Measurements from ENCODE around the gene CD300C.
"Not testable (repeated sequence)": the region's sequence is repeated elsewhere in the genome, so short reads cannot be mapped to it uniquely, and the experiment has no call there.

Gene CD300C

GRCh38 chr17:74513987-74514631 lies 31.8 kb downstream of the CD300C start:
- Mint-ChIP-seq H3K4me1 (peaks cover 10% of the 10 kb centered on the region), H3K9me3 (peaks cover 11% of the 10 kb centered on the region), H3K4me3 (peak overlapping the region; percentile 53), H3K27me3 (peaks cover 43% of the 10 kb centered on the region), H3K36me3 (ENCODE audit: insufficient read depth) (peaks cover 14% of the 10 kb centered on the region), H3K27ac (ENCODE audit: low read depth) (peak overlapping the region; percentile 93)
- ATAC-seq (replicated peaks; ENCODE audit: extremely low read depth, poor library complexity, severe bottlenecking): peak; percentile 57
- peak; percentile 22 to 65 for DNase-seq (ENCODE audit: low spot score in 2 of 2)

- Mint-ChIP-seq H3K9me3 (peaks cover 11% of the 10 kb centered on the region), H3K36me3 (ENCODE audit: insufficient read depth) (peaks cover 14% of the 10 kb centered on the region), H3K4me1 (peaks cover 10% of the 10 kb centered on the region), H3K27me3 (peaks cover 38% of the 10 kb centered on the region), H3K27ac (ENCODE audit: low read depth) (no peak overlapping the region), H3K4me3 (no peak overlapping the region)
- DNase-seq (ENCODE audit: low spot score in 2 of 2): peak in 1 of 2 donors; percentile 9
- no peak for ATAC-seq (replicated peaks; ENCODE audit: extremely low read depth, poor library complexity, severe bottlenecking)
Measured at GRCh38 chr17:74512624-74513091, 33.3 kb downstream of the CD300C start.

GRCh38 chr17:74512036-74512435 lies 33.9 kb downstream of the CD300C start:
- no peak for DNase-seq (ENCODE audit: low spot score in 2 of 2)
- no peak overlapping the region for H3K4me3 Mint-ChIP-seq
- H3K27ac Mint-ChIP-seq (ENCODE audit: low read depth): no peak overlapping the region

GRCh38 chr17:74508156-74508555 lies 37.8 kb downstream of the CD300C start:
- ATAC-seq (replicated peaks; ENCODE audit: extremely low read depth, poor library complexity, severe bottlenecking) (no peak), DNase-seq (ENCODE audit: low spot score in 2 of 2) (no peak)
- Mint-ChIP-seq H3K4me3 (no peak overlapping the region), H3K27me3 (peaks cover 29% of the 10 kb centered on the region), H3K9me3 (no peaks in the 10 kb centered on the region), H3K27ac (ENCODE audit: low read depth) (no peak overlapping the region), H3K36me3 (ENCODE audit: insufficient read depth) (peaks cover 2% of the 10 kb centered on the region), H3K4me1 (no peaks in the 10 kb centered on the region)

More at GRCh38 chr17:74512036-74512435, 33.9 kb downstream of the CD300C start:
- no peak for ATAC-seq (replicated peaks; ENCODE audit: extremely low read depth, poor library complexity, severe bottlenecking)
- Mint-ChIP-seq H3K27me3 (peaks cover 38% of the 10 kb centered on the region), H3K9me3 (peaks cover 11% of the 10 kb centered on the region), H3K36me3 (ENCODE audit: insufficient read depth) (peaks cover 14% of the 10 kb centered on the region), H3K4me1 (peaks cover 10% of the 10 kb centered on the region)

- H3K27me3 Mint-ChIP-seq; H3K4me3 Mint-ChIP-seq; H3K9me3 Mint-ChIP-seq; H3K36me3 Mint-ChIP-seq (ENCODE audit: insufficient read depth); H3K4me1 Mint-ChIP-seq; ATAC-seq (replicated peaks; ENCODE audit: extremely low read depth, poor library complexity, severe bottlenecking); DNase-seq (ENCODE audit: low spot score in 2 of 2); H3K27ac Mint-ChIP-seq (ENCODE audit: low read depth): not testable (repeated sequence)
Measured at GRCh38 chr17:74503949-74504348, 42.0 kb downstream of the CD300C start.

GRCh38 chr17:74502861-74503260 lies 43.1 kb downstream of the CD300C start:
- no peaks in the 10 kb centered on the region for H3K36me3 Mint-ChIP-seq (ENCODE audit: insufficient read depth)
- no peak overlapping the region for H3K4me3 Mint-ChIP-seq
- H3K4me1 Mint-ChIP-seq: no peaks in the 10 kb centered on the region
- H3K27ac Mint-ChIP-seq (ENCODE audit: low read depth): no peak overlapping the region
- H3K27me3 Mint-ChIP-seq: no peaks in the 10 kb centered on the region
- no peaks in the 10 kb centered on the region for H3K9me3 Mint-ChIP-seq
- ATAC-seq (replicated peaks; ENCODE audit: extremely low read depth, poor library complexity, severe bottlenecking) (no peak), DNase-seq (ENCODE audit: low spot score in 2 of 2) (no peak)

- no peaks in the 10 kb centered on the region for H3K9me3 Mint-ChIP-seq
- no peaks in the 10 kb centered on the region for H3K4me1 Mint-ChIP-seq
- ATAC-seq (replicated peaks; ENCODE audit: extremely low read depth, poor library complexity, severe bottlenecking): no peak
- DNase-seq (ENCODE audit: low spot score in 2 of 2): no peak
- no peaks in the 10 kb centered on the region for H3K27me3 Mint-ChIP-seq
- H3K36me3 Mint-ChIP-seq (ENCODE audit: insufficient read depth): no peaks in the 10 kb centered on the region
- H3K27ac Mint-ChIP-seq (ENCODE audit: low read depth): no peak overlapping the region
- no peak overlapping the region for H3K4me3 Mint-ChIP-seq
Measured at GRCh38 chr17:74499992-74500391, 45.9 kb downstream of the CD300C start.

- H3K36me3 Mint-ChIP-seq (ENCODE audit: insufficient read depth): peaks cover 2% of the 10 kb centered on the region
- no peak overlapping the region for H3K27ac Mint-ChIP-seq (ENCODE audit: low read depth)
- ATAC-seq (replicated peaks; ENCODE audit: extremely low read depth, poor library complexity, severe bottlenecking) (no peak), DNase-seq (ENCODE audit: low spot score in 2 of 2) (no peak)
- no peaks in the 10 kb centered on the region for H3K9me3 Mint-ChIP-seq
- no peaks in the 10 kb centered on the region for H3K27me3 Mint-ChIP-seq
- no peak overlapping the region for H3K4me3 Mint-ChIP-seq
- H3K4me1 Mint-ChIP-seq: peaks cover 6% of the 10 kb centered on the region
Measured at GRCh38 chr17:74497471-74497870, 48.4 kb downstream of the CD300C start.

- H3K27ac Mint-ChIP-seq (ENCODE audit: low read depth): no peak overlapping the region
- no peak overlapping the region for H3K4me3 Mint-ChIP-seq
- ATAC-seq (replicated peaks; ENCODE audit: extremely low read depth, poor library complexity, severe bottlenecking) (peak; percentile 36), DNase-seq (ENCODE audit: low spot score in 2 of 2) (peak; percentile 55 to 59)
- peaks cover 36% of the 10 kb centered on the region for H3K4me1 Mint-ChIP-seq
- no peaks in the 10 kb centered on the region for H3K27me3 Mint-ChIP-seq
- no peaks in the 10 kb centered on the region for H3K9me3 Mint-ChIP-seq
- peaks cover 2% of the 10 kb centered on the region for H3K36me3 Mint-ChIP-seq (ENCODE audit: insufficient read depth)
Measured at GRCh38 chr17:74493331-74493833, 52.5 kb downstream of the CD300C start.

GRCh38 chr17:74491626-74492025 lies 54.3 kb downstream of the CD300C start:
- no peaks in the 10 kb centered on the region for H3K9me3 Mint-ChIP-seq
- H3K36me3 Mint-ChIP-seq (ENCODE audit: insufficient read depth): peaks cover 5% of the 10 kb centered on the region
- H3K27ac Mint-ChIP-seq (ENCODE audit: low read depth): no peak overlapping the region
- no peak overlapping the region for H3K4me3 Mint-ChIP-seq
- H3K27me3 Mint-ChIP-seq: no peaks in the 10 kb centered on the region
- H3K4me1 Mint-ChIP-seq: peaks cover 44% of the 10 kb centered on the region
- ATAC-seq (replicated peaks; ENCODE audit: extremely low read depth, poor library complexity, severe bottlenecking) (no peak), DNase-seq (ENCODE audit: low spot score in 2 of 2) (no peak)
